ENCODE data around the gene RAD18.

RAD18 gene

GRCh38 chr3:8996681-8997121 is 33.4 kb upstream of the RAD18 start:
- no peak overlapping the region for H4K12ac ChIP-seq (ENCODE audit: low read depth, low read length)
- no peak overlapping the region for H3K27ac ChIP-seq (ENCODE audit: low read depth, low read length)
- no peak overlapping the region for H3K18ac ChIP-seq (ENCODE audit: low read length)
- H2BK5ac ChIP-seq (ENCODE audit: low read depth, low read length, poor library complexity): no peak overlapping the region
- H3K79me1 ChIP-seq (ENCODE audit: low read length): peaks cover under 1% of the 10 kb centered on the region
- no peak overlapping the region for H3K9ac ChIP-seq (ENCODE audit: low read length)
- H3K36me3 ChIP-seq (ENCODE audit: control insufficient read depth in 1 of 2, insufficient read depth in 2 of 2, low read length in 2 of 2): no peaks in the 10 kb centered on the region
- no peak overlapping the region for H3K4me2 ChIP-seq (ENCODE audit: low read length)
- no peak overlapping the region for H2AK5ac ChIP-seq (ENCODE audit: low read length)
- H3K4ac ChIP-seq (ENCODE audit: low read depth, low read length): no peak overlapping the region
- H4K8ac ChIP-seq (ENCODE audit: low read depth, low read length): no peak overlapping the region
- H3K79me2 ChIP-seq (ENCODE audit: control insufficient read depth, insufficient read depth, low read length, poor library complexity): no peaks in the 10 kb centered on the region
- H3K27me3 ChIP-seq (ENCODE audit: insufficient read depth, low read length): no peaks in the 10 kb centered on the region
- peaks cover 0 to 8% of the 10 kb centered on the region in 2 experiments for H3K4me1 ChIP-seq (ENCODE audit: control insufficient read depth in 1 of 2, insufficient read depth in 2 of 2, low read length in 2 of 2)
- H3K9me3 ChIP-seq (ENCODE audit: insufficient read depth, low read depth, low read length): no peaks in the 10 kb centered on the region
- no peak overlapping the region for H3K14ac ChIP-seq (ENCODE audit: low read length)
- no peak for DNase-seq
- H3K23ac ChIP-seq (ENCODE audit: low read length): no peak overlapping the region
- no peak overlapping the region for H2AFZ ChIP-seq (ENCODE audit: insufficient read depth, low read length, poor library complexity)
- H2BK120ac ChIP-seq (ENCODE audit: insufficient read depth, low read length, poor library complexity): no peak overlapping the region
- H4K91ac ChIP-seq (ENCODE audit: low read depth, low read length): no peak overlapping the region
- H3K4me3 ChIP-seq (ENCODE audit: low read depth, low read length): no peak overlapping the region
- H2BK12ac ChIP-seq (ENCODE audit: low read length): no peak overlapping the region
- WGBS (ENCODE audit: extremely low coverage, insufficient coverage, insufficient read length): no CpG with 5 or more reads among the region's 12 CpGs

- no peak overlapping the region for H3K4ac ChIP-seq (ENCODE audit: low read depth, low read length)
- H3K27me3 ChIP-seq (ENCODE audit: insufficient read depth, low read length): no peaks in the 10 kb centered on the region
- H4K91ac ChIP-seq (ENCODE audit: low read depth, low read length): no peak overlapping the region
- no peak overlapping the region for H3K27ac ChIP-seq (ENCODE audit: low read depth, low read length)
- no peak overlapping the region for H3K23ac ChIP-seq (ENCODE audit: low read length)
- H3K9ac ChIP-seq (ENCODE audit: low read length): no peak overlapping the region
- H2BK120ac ChIP-seq (ENCODE audit: insufficient read depth, low read length, poor library complexity): no peak overlapping the region
- H3K79me2 ChIP-seq (ENCODE audit: control insufficient read depth, insufficient read depth, low read length, poor library complexity): no peaks in the 10 kb centered on the region
- H3K18ac ChIP-seq (ENCODE audit: low read length): no peak overlapping the region
- H3K14ac ChIP-seq (ENCODE audit: low read length): no peak overlapping the region
- no peaks in the 10 kb centered on the region for H3K9me3 ChIP-seq (ENCODE audit: insufficient read depth, low read depth, low read length)
- no CpG with 5 or more reads among the region's 2 CpGs for WGBS (ENCODE audit: extremely low coverage, insufficient coverage, insufficient read length)
- no peak for DNase-seq
- H3K36me3 ChIP-seq (ENCODE audit: control insufficient read depth in 1 of 2, insufficient read depth in 2 of 2, low read length in 2 of 2): no peaks in the 10 kb centered on the region
- H2AK5ac ChIP-seq (ENCODE audit: low read length): no peak overlapping the region
- H2AFZ ChIP-seq (ENCODE audit: insufficient read depth, low read length, poor library complexity): no peak overlapping the region
- no peak overlapping the region for H2BK12ac ChIP-seq (ENCODE audit: low read length)
- peaks cover 2% of the 10 kb centered on the region for H3K79me1 ChIP-seq (ENCODE audit: low read length)
- no peak overlapping the region for H3K4me3 ChIP-seq (ENCODE audit: low read depth, low read length)
- no peak overlapping the region for H4K12ac ChIP-seq (ENCODE audit: low read depth, low read length)
- H2BK5ac ChIP-seq (ENCODE audit: low read depth, low read length, poor library complexity): no peak overlapping the region
- H3K4me2 ChIP-seq (ENCODE audit: low read length): no peak overlapping the region
- H4K8ac ChIP-seq (ENCODE audit: low read depth, low read length): no peak overlapping the region
- H3K4me1 ChIP-seq (ENCODE audit: control insufficient read depth in 1 of 2, insufficient read depth in 2 of 2, low read length in 2 of 2): peaks cover 0 to 12% of the 10 kb centered on the region in 2 experiments
Measured at GRCh38 chr3:8996216-8996615, 32.9 kb upstream of the RAD18 start.

GRCh38 chr3:8994226-8994625 is 31.0 kb upstream of the RAD18 start:
- H3K27me3 ChIP-seq (ENCODE audit: insufficient read depth, low read length): no peaks in the 10 kb centered on the region
- H3K14ac ChIP-seq (ENCODE audit: low read length): no peak overlapping the region
- H3K4me3 ChIP-seq (ENCODE audit: low read depth, low read length): no peak overlapping the region
- no peak overlapping the region for H3K4me2 ChIP-seq (ENCODE audit: low read length)
- no peak overlapping the region for H3K27ac ChIP-seq (ENCODE audit: low read depth, low read length)
- H2BK12ac ChIP-seq (ENCODE audit: low read length): no peak overlapping the region
- no peak overlapping the region for H4K12ac ChIP-seq (ENCODE audit: low read depth, low read length)
- peaks cover 4% of the 10 kb centered on the region for H3K79me2 ChIP-seq (ENCODE audit: control insufficient read depth, insufficient read depth, low read length, poor library complexity)
- no peak overlapping the region for H3K4ac ChIP-seq (ENCODE audit: low read depth, low read length)
- H3K18ac ChIP-seq (ENCODE audit: low read length): no peak overlapping the region
- no peak for DNase-seq
- no peak overlapping the region for H3K9ac ChIP-seq (ENCODE audit: low read length)
- H2AFZ ChIP-seq (ENCODE audit: insufficient read depth, low read length, poor library complexity): no peak overlapping the region
- peaks cover 13% of the 10 kb centered on the region for H3K79me1 ChIP-seq (ENCODE audit: low read length)
- H3K23ac ChIP-seq (ENCODE audit: low read length): no peak overlapping the region
- H3K4me1 ChIP-seq (ENCODE audit: control insufficient read depth in 1 of 2, insufficient read depth in 2 of 2, low read length in 2 of 2): peaks cover 5 to 25% of the 10 kb centered on the region in 2 experiments
- H4K91ac ChIP-seq (ENCODE audit: low read depth, low read length): no peak overlapping the region
- no peak overlapping the region for H4K8ac ChIP-seq (ENCODE audit: low read depth, low read length)
- no peaks in the 10 kb centered on the region for H3K36me3 ChIP-seq (ENCODE audit: control insufficient read depth in 1 of 2, insufficient read depth in 2 of 2, low read length in 2 of 2)
- no peak overlapping the region for H2BK5ac ChIP-seq (ENCODE audit: low read depth, low read length, poor library complexity)
- H3K9me3 ChIP-seq (ENCODE audit: insufficient read depth, low read depth, low read length): no peaks in the 10 kb centered on the region
- no peak overlapping the region for H2BK120ac ChIP-seq (ENCODE audit: insufficient read depth, low read length, poor library complexity)
- WGBS (ENCODE audit: extremely low coverage, insufficient coverage, insufficient read length): no CpG with 5 or more reads among the region's 15 CpGs
- no peak overlapping the region for H2AK5ac ChIP-seq (ENCODE audit: low read length)

DNA sequence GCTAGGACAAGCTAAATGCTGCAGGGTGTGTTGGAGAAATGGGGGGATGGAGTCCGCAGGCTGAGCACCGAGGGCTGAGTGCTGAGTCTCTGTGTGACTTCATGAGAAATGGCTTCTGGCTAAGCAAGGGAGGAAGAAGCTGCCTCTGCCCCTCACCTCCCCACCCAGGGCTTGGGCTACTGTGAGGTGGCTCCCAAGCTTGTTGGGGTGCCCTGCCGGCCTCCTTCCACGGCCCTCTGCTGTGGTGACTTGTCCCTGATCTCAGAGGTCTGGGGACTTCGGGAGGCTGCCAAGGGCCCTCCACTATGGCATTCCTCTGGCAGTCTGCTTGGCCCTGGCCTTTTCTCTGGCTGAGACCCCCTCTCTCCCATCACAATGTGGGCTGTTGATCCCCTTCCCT is 30.1 kb upstream of the RAD18 start:
- Histone ChIP-seq H4K91ac (ENCODE audit: low read depth, low read length) (peak overlapping the region; percentile 48), H4K12ac (ENCODE audit: low read depth, low read length) (no peak overlapping the region), H2BK120ac (ENCODE audit: insufficient read depth, low read length, poor library complexity) (no peak overlapping the region), H3K27ac (ENCODE audit: low read depth, low read length) (no peak overlapping the region), H2AFZ (ENCODE audit: insufficient read depth, low read length, poor library complexity) (no peak overlapping the region), H3K9ac (ENCODE audit: low read length) (no peak overlapping the region), H3K79me2 (ENCODE audit: control insufficient read depth, insufficient read depth, low read length, poor library complexity) (peaks cover 5% of the 10 kb centered on the region), H3K14ac (ENCODE audit: low read length) (no peak overlapping the region), H3K36me3 (ENCODE audit: control insufficient read depth in 1 of 2, insufficient read depth in 2 of 2, low read length in 2 of 2) (no peaks in the 10 kb centered on the region), H2BK5ac (ENCODE audit: low read depth, low read length, poor library complexity) (no peak overlapping the region), H3K4me1 (ENCODE audit: control insufficient read depth in 1 of 2, insufficient read depth in 2 of 2, low read length in 2 of 2) (peaks cover 7 to 31% of the 10 kb centered on the region in 2 experiments), H3K4me2 (ENCODE audit: low read length) (no peak overlapping the region), H2AK5ac (ENCODE audit: low read length) (no peak overlapping the region), H3K4me3 (ENCODE audit: low read depth, low read length) (no peak overlapping the region), H3K27me3 (ENCODE audit: insufficient read depth, low read length) (no peaks in the 10 kb centered on the region), H3K18ac (ENCODE audit: low read length) (no peak overlapping the region), H3K79me1 (ENCODE audit: low read length) (peaks cover 19% of the 10 kb centered on the region), H3K23ac (ENCODE audit: low read length) (no peak overlapping the region), H4K8ac (ENCODE audit: low read depth, low read length) (no peak overlapping the region), H3K4ac (ENCODE audit: low read depth, low read length) (no peak overlapping the region), H2BK12ac (ENCODE audit: low read length) (no peak overlapping the region), H3K9me3 (ENCODE audit: insufficient read depth, low read depth, low read length) (no peaks in the 10 kb centered on the region)
- DNase-seq: no peak
- no CpG with 5 or more reads among the region's 5 CpGs for WGBS (ENCODE audit: extremely low coverage, insufficient coverage, insufficient read length)
